ENCODE results near the gene FRMD3. TPM values are rescaled to one million over a fixed set of nuclear protein-coding genes. Genes with fewer than 3 reads are reported as not detected.

Gene FRMD3
- total and polyA plus RNA-seq, 4 donors, result 0.16 to 0.75 (median 0.48) TPM

- Histone ChIP-seq H3K27me3 (ENCODE audit: control insufficient read depth in 4 of 4, insufficient read depth in 4 of 4, low read length in 3 of 4) (no peaks in the 10 kb centered on the region), H3K4me1 (ENCODE audit: control insufficient read depth in 4 of 4, insufficient read depth in 4 of 4, low read length in 3 of 4) (no peaks in the 10 kb centered on the region), H3K9ac (ENCODE audit: low read depth in 1 of 2, low read length in 2 of 2) (no peak overlapping the region), H3K9me3 (ENCODE audit: control insufficient read depth in 4 of 4, low read length in 3 of 4) (peaks cover 0 to 3% (median 1%) of the 10 kb centered on the region in 4 donors), H3K36me3 (ENCODE audit: control insufficient read depth in 4 of 4, insufficient read depth in 3 of 4, low read depth in 1 of 4, low read length in 3 of 4) (no peaks in the 10 kb centered on the region), H3K27ac (ENCODE audit: low read depth in 1 of 2, low read length in 2 of 2) (no peak overlapping the region), H3K4me3 (ENCODE audit: low read depth in 1 of 3, low read length in 3 of 3) (no peak overlapping the region)
- DNase-seq (ENCODE audit: low spot score), result no peak
- WGBS, result 94% methylated on average over 2 of the region's 2 CpGs
- TF ChIP-seq RAD21 (IDR thresholded peaks at IDR 0.05) (no peak), ATF3 (IDR thresholded peaks at IDR 0.05) (no peak), HNF4G (IDR thresholded peaks at IDR 0.05) (no peak), FOXA1 (IDR thresholded peaks at IDR 0.05) (no peak), TAF1 (conservative IDR thresholded peaks at IDR 0.05) (no peak), EGR1 (IDR thresholded peaks at IDR 0.05; ENCODE audit: low read depth in 2 of 2) (no peak)
These were observed 58.4 kb downstream of the FRMD3 start for GRCh38 chr9:83479765-83480164.

- H3K27me3 ChIP-seq (ENCODE audit: control insufficient read depth in 4 of 4, insufficient read depth in 4 of 4, low read length in 3 of 4), result no peaks in the 10 kb centered on the region
These were observed 60.6 kb downstream of the FRMD3 start for GRCh38 chr9:83477571-83477970.

GRCh38 chr9:83477120-83477519 is 61.1 kb downstream of the FRMD3 start:
- no peak for TF ChIP-seq REST (IDR thresholded peaks at IDR 0.05)
- TF ChIP-seq MAX (IDR thresholded peaks at IDR 0.05), result no peak
- TF ChIP-seq EGR1 (IDR thresholded peaks at IDR 0.05; ENCODE audit: low read depth in 2 of 2), result no peak
- H3K9ac ChIP-seq (ENCODE audit: low read depth in 1 of 2, low read length in 2 of 2), result no peak overlapping the region
- no peak overlapping the region for H3K4me3 ChIP-seq (ENCODE audit: low read depth in 1 of 3, low read length in 3 of 3)
- no peaks in the 10 kb centered on the region for H3K36me3 ChIP-seq (ENCODE audit: control insufficient read depth in 4 of 4, insufficient read depth in 3 of 4, low read depth in 1 of 4, low read length in 3 of 4)
- H3K27me3 ChIP-seq (ENCODE audit: control insufficient read depth in 4 of 4, insufficient read depth in 4 of 4, low read length in 3 of 4), result no peaks in the 10 kb centered on the region
- peaks cover 0 to 4% (median 0%) of the 10 kb centered on the region in 4 donors for H3K4me1 ChIP-seq (ENCODE audit: control insufficient read depth in 4 of 4, insufficient read depth in 4 of 4, low read length in 3 of 4)
- DNase-seq (ENCODE audit: low spot score), result no peak
- 88% methylated on average over 3 of the region's 3 CpGs for WGBS
- no peak overlapping the region for H3K27ac ChIP-seq (ENCODE audit: low read depth in 1 of 2, low read length in 2 of 2)
- H3K9me3 ChIP-seq (ENCODE audit: control insufficient read depth in 4 of 4, low read length in 3 of 4), result peaks cover 0 to 3% (median 1%) of the 10 kb centered on the region in 4 donors

More at GRCh38 chr9:83477571-83477970, 60.6 kb downstream of the FRMD3 start:
- DNase-seq (ENCODE audit: low spot score), result no peak
- 95% methylated on average over 3 of the region's 3 CpGs for WGBS
- Histone ChIP-seq H3K27ac (ENCODE audit: low read depth in 1 of 2, low read length in 2 of 2) (no peak overlapping the region), H3K36me3 (ENCODE audit: control insufficient read depth in 4 of 4, insufficient read depth in 3 of 4, low read depth in 1 of 4, low read length in 3 of 4) (no peaks in the 10 kb centered on the region), H3K4me3 (ENCODE audit: low read depth in 1 of 3, low read length in 3 of 3) (no peak overlapping the region), H3K9ac (ENCODE audit: low read depth in 1 of 2, low read length in 2 of 2) (no peak overlapping the region), H3K4me1 (ENCODE audit: control insufficient read depth in 4 of 4, insufficient read depth in 4 of 4, low read length in 3 of 4) (peaks cover 0 to 4% (median 0%) of the 10 kb centered on the region in 4 donors), H3K9me3 (ENCODE audit: control insufficient read depth in 4 of 4, low read length in 3 of 4) (peaks cover 0 to 3% (median 1%) of the 10 kb centered on the region in 4 donors)
- no peak for TF ChIP-seq GABPA (IDR thresholded peaks at IDR 0.05 in 1 of 2, conservative IDR thresholded peaks at IDR 0.05 in 1 of 2)

GRCh38 chr9:83476513-83476912 is 61.7 kb downstream of the FRMD3 start:
- no peak for DNase-seq (ENCODE audit: low spot score)
- Histone ChIP-seq H3K9ac (ENCODE audit: low read depth in 1 of 2, low read length in 2 of 2) (no peak overlapping the region), H3K36me3 (ENCODE audit: control insufficient read depth in 4 of 4, insufficient read depth in 3 of 4, low read depth in 1 of 4, low read length in 3 of 4) (no peaks in the 10 kb centered on the region), H3K27me3 (ENCODE audit: control insufficient read depth in 4 of 4, insufficient read depth in 4 of 4, low read length in 3 of 4) (no peaks in the 10 kb centered on the region), H3K27ac (ENCODE audit: low read depth in 1 of 2, low read length in 2 of 2) (no peak overlapping the region), H3K4me3 (ENCODE audit: low read depth in 1 of 3, low read length in 3 of 3) (no peak overlapping the region), H3K9me3 (ENCODE audit: control insufficient read depth in 4 of 4, low read length in 3 of 4) (peaks cover 0 to 3% (median 1%) of the 10 kb centered on the region in 4 donors), H3K4me1 (ENCODE audit: control insufficient read depth in 4 of 4, insufficient read depth in 4 of 4, low read length in 3 of 4) (peaks cover 0 to 4% (median 0%) of the 10 kb centered on the region in 4 donors)
- 92% methylated on average over 4 of the region's 4 CpGs for WGBS
- no peak for TF ChIP-seq RAD21 (IDR thresholded peaks at IDR 0.05)
- TF ChIP-seq GABPA (IDR thresholded peaks at IDR 0.05 in 1 of 2, conservative IDR thresholded peaks at IDR 0.05 in 1 of 2), result no peak
- TF ChIP-seq YY1 (IDR thresholded peaks at IDR 0.05), result no peak
- TF ChIP-seq EGR1 (IDR thresholded peaks at IDR 0.05; ENCODE audit: low read depth in 2 of 2), result no peak
- TF ChIP-seq RXRA (IDR thresholded peaks at IDR 0.05), result no peak
- TF ChIP-seq ATF3 (IDR thresholded peaks at IDR 0.05), result no peak
- no peak for TF ChIP-seq ZBTB33 (IDR thresholded peaks at IDR 0.05)
